Fibroblast of skin of right quadriceps (primary cell): Measurements from ENCODE around the gene MATK.
"Not testable (repeated sequence)": the region's sequence is repeated elsewhere in the genome, so short reads cannot be mapped to it uniquely, and the experiment has no call there.

ENCODE experiments used
- DNase-seq: peaks from one replicate; pipeline ENCODE4 v3.0.0-alpha.2; 2013

Gene MATK

GRCh38 chr19:3770136-3770999 is 15.8 kb downstream of the MATK start:
- no peak for DNase-seq

GRCh38 chr19:3769494-3769893 is 16.7 kb downstream of the MATK start:
- DNase-seq = no peak

DNA sequence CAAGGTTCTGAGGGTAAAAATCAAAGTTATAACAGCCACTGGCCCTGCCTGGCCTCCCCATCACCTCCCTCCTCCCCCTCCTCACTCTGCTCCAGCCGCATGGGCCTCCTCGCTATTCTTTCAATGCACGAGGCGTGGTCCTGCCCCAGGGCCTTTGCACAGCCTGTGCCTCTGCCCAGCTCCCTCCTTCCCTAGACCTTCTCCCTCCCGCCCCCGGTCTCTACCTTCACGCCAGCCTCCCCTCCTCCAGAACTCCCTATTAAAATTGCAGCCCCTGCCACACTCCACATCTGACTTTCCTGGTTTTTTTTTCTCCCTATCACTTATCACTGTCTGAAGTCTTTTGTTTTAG is 17.5 kb downstream of the MATK start:
- DNase-seq = no peak

DNA sequence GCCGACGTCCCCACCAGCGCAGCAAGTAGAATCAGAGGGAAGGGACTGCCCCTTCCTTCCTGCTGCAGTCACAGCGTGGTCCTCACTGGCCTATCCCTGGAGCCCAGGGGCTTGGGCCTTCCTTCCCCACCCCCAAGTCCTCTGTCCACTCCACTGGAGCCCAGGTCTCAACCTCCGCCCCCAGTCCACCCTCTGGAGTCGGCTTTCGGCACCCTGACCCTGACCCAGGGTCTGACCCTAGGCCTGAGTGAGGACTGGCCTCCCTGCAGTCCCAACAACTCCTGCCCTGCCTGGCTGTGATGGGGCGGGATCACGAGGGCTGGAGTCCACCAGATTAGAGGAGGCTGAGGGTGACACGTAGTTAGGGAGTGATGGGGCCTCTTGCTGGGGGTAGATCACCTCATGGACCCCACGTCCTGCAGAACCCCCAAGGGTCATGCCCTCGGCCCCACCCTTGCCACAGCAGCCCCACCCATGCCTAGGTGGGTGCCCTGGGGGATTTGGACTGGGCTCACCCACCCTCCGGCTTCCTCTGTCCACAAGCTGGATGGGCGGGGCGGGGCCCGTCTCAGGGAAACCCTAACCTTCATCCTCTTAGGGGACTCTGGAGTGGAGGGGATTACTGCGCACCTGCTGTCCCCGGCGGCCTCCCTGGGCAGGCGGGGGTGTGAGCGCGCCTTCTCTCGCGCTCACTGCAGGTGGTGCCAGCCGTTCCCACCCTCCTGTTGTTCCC is 18.0 kb downstream of the MATK start:
- no peak for DNase-seq

- DNase-seq = no peak
These were observed 19.1 kb downstream of the MATK start for GRCh38 chr19:3767050-3767449.

DNA sequence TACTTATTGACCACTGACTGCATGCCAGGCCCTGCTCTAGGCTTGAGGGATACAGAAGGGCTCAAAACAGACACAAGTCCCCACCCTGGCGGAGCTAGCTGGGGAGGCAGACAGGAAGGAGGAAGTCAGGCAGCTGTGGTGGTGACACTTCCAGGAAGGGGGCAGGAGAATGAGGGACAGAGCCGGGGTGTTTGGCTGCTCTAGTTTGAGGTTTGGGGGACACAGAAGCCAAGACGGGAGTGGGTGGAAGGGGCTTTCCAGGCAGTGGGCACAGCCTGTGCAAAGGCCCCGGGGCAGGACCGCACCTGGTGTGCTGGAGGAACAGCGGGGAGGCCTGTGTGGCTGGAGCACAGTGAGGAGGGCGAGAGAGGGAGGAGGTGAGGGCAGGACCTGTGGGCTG is 19.7 kb downstream of the MATK start:
- no peak for DNase-seq

DNA sequence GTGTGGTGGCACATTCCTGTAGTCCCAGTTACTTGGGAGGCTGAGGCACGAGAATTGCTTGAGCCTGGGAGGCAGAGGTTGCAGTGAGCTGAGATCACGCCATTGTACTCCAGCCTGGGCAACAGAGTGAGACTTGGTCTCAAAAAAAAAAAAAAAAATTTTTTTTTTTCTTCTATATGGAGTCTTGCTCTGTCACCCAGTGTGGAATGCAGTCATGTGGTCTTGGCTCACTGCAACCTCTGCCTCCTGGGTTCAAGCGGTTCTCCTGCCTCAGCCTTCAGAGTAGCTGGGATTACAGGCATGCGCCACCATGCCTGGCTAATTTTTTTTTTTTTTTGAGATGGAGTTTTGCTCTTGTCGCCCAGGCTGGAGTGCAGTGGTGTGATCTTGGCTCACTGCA is 20.4 kb downstream of the MATK start:
- DNase-seq = not testable (repeated sequence)

DNA sequence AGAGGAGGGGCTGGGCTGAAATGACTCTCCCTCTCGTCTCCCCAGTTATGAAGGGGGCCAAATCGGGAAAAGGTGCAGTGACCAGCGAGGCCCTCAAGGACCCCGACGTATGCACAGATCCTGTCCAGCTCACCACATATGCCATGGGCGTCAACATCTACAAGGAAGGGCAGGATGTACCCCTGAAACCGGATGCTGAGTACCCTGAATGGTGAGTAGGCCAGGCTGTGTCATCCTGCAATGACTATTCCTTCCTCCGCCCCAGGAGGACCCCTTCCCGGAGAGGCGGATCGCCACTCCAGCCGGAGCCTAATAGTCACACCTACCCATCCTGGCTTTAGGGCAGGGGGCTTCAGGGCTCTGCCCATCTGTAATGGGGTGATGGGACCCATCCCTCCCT is 21.1 kb downstream of the MATK start:
- DNase-seq = no peak

DNA sequence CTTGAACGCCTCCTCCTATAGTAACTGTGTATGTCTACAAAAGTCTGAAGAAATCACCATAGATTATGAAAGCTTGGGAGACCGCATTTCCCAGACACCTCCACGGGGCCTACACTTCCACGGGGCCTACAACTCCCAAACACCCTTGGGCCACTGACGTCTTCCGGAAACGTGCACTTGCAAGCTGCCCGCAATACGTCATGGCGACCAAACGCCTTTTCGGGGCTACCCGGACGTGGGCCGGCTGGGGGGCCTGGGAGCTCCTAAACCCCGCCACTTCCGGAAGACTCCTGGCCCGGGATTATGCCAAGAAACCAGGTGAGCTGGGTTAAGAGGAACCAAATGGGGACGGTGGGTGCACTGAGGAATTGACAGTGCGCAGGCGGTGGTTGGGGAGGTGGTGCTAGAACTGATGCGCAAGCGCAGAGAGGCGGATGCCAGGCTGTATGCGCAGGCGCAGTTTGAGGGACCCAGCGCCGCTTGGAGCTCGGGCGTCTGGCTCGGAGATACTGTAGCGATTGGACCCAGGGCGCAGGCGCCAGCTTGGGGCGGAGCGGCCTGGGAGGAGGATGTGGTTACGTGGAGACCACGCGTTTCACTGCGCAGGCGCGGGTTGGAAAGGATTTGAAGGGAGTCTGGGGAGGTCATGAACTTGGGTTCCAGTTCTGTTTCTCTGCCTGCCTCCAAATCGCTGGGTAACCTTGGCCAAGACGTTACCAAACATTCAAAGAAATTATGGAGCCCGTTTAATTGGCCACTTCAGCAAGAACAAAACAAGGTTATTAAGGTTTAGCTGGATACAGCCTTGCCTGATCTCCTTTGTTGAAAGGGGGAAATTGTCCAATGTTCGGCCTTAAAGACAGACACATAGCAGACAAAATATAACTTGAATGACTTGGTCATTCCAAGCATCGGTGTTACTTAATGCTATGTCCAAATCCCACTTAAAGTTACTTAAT is 23.4 kb downstream of the MATK start, which contains the start of gene MRPL54:
Gene MRPL54, plus strand, starts transcription at position 182 of the 959 bp plus-strand sequence. Its CDS starts 19 bp downstream, at position 201.
- DNase-seq = peak; percentile 98

DNA sequence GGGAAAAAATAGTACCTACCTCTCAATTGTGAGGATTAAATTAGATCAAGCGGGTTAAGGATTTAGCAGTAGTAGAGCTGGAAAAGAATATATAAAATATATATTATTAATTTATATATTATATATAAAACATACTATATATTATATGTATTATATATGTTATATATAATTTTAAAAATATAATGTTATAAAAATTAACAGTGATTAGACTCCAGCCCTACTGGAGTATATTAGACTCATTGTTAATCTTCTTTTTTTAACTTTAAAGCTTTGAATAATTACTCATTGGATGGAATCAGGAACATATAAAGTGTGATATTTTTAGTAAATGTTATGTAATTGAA is 24.1 kb downstream of the MATK start:
- DNase-seq = no peak

DNA sequence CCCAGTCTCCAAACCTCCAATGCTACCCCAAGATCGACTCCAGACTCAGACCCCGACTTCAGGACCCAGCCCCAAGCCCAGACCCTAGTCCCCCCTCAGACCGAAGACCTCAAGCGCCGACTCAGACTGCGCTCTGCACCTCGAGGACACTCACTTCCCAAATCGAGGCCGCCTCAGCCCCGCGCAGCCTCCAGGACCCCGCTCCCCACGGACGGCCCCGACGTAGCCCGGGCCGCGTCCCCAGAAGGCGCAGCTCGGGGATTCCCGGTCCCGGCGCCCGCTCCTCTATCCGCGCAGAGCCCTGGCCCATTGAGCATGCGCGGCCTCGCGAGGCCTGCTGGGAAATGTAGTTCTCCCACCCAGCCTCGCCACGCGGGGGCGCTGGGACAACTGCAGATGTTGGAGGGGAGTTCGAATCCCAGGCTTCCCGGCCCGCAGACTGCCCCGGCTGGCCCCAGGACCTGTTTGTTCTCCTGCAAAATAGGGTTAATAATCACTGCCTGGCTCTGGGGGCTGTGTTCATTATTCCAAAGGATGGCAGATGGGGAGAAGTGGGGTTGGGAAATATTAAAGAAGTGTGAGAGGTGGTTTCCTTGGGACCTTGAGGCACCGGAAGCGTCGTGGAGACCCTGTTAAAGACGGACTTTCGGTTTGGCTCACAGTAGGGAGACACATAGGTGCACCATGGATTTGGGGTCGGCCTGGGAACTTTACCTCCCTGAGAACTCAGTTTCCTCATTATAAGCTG is 24.6 kb downstream of the MATK start, which contains the start of gene APBA3:
Gene APBA3, minus strand, starts transcription at position 311 of the 748 bp plus-strand sequence. CDS start 1,428 bp downstream, outside the sequence.
- DNase-seq = peak; percentile 88

GRCh38 chr19:3760871-3761361 is 25.3 kb downstream of the MATK start:
- no peak for DNase-seq

- DNase-seq = no peak
These were observed 26.5 kb downstream of the MATK start for GRCh38 chr19:3759482-3760254.

- DNase-seq = not testable (repeated sequence)
These were observed 27.9 kb downstream of the MATK start for GRCh38 chr19:3758297-3758696.

DNA sequence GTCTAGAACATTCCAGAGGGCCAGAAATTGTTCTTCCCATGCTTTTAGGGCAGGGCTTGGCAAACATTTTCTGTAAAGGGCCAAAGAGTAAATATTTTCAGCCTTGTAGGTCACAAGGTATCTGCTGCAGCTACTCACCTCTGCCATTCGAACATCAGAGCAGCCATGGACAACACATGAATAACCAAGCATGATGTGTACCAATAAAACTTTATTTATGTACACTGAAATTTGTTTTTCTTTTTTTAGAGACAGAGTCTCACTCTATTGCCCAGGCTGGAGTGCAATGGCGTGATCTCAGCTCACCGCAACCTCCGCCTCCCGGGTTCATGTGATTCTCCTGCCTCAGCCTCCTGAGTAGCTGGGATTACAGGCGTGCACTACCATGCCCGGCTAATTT is 28.5 kb downstream of the MATK start:
- DNase-seq = not testable (repeated sequence)

DNA sequence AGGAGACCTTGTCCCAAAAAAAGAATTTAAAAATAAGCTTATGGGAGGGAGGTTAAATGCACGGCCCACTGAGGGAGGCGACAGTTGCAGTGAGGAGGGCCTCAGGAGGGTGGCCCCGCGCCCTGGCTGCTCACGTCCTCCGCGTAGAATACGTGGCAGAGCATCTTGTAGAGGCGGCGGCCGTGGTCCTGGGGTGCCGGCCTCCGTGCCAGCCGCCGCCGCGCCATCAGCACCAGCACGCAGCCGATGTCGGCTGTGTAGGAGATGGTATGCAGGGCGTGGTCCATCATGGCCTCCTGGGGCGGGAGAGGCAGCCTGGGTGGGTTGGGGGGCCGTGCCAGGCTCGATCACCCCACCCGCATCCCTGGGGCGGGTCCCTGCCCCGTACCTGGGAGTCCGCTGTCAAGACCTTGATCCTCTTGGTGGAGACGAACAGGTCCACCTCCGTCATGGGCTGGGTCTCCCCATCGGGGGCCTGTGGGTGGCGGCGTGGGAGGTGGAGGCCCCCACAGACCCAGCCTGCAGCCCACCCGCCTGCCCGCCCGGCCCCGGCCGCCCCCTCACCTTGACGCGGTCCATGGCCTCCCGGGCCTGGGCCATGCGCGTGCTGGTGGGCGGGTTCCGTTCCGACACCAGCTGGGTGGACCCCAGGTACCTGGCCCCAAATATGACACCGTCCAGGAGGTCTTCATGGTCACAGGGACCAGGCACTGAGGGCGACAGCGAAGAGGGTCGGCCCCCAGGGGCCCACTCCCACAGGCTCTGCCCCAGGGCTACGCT is 32.4 kb downstream of the MATK start:
- DNase-seq = no peak

- no peak for DNase-seq
These were observed 33.7 kb downstream of the MATK start for GRCh38 chr19:3752492-3752891.

GRCh38 chr19:3751236-3751635 is 34.9 kb downstream of the MATK start:
- DNase-seq = no peak

GRCh38 chr19:3750211-3750610 is 36.0 kb downstream of the MATK start:
- no peak for DNase-seq

DNA sequence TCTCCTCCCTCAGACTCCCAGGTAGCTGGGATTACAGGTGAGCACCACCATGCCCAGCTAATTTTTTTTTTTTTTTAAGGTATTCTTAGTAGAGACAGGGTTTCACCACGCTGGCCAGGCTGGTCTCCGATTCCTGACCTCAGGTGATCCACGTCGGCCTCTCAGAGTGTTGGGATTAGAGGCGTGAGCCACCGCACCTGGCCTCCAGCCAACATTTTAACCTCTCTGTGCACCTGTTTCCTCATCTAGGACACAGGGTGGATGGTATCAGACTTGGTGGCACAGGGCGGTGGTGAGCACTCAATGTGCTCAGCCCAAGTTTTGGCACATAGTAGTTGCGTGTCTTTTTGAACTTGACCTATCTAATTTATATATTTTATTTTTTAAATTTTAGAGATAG is 37.2 kb downstream of the MATK start:
- DNase-seq = no peak
